HG02884 (cell line): ENCODE data around the gene TUBB8.
"Not testable (repeated sequence)": the region's sequence is repeated elsewhere in the genome, so short reads cannot be mapped to it uniquely, and the experiment has no call there.

Experiments
- ATAC-seq: cut with Tn5 transposase; IDR thresholded peaks from one replicate; pipeline ENCODE4 v1.9.1; 2021; ENCODE audit warnings: mild to moderate bottlenecking, moderate library complexity; ENCODE audit not compliant: unreplicated experiment

Gene TUBB8

DNA sequence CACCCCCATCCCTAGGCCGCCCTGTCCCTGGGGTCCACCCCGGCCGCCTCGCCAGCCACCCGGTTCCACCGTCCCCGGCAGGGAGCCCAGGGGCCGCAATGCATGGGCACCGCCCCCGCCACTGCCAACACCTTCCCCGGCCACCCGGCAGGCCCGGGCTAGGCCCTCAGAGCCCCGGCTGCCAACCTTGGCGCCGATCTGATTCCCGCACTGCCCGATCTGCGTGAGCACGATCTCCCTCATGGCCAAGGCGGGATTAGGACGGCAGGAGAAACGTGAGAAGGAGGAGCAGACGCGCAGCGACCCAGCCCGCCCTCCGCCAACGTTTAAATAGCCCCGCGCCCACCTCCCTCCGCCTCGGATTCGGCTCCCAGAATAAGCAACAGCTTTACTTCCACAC, at the start of gene TUBB8:
Gene TUBB8 (minus strand): TSS at position 301 of the 400 bp plus-strand sequence. CDS start 58 bp downstream, at position 243.
- no peak for ATAC-seq

DNA sequence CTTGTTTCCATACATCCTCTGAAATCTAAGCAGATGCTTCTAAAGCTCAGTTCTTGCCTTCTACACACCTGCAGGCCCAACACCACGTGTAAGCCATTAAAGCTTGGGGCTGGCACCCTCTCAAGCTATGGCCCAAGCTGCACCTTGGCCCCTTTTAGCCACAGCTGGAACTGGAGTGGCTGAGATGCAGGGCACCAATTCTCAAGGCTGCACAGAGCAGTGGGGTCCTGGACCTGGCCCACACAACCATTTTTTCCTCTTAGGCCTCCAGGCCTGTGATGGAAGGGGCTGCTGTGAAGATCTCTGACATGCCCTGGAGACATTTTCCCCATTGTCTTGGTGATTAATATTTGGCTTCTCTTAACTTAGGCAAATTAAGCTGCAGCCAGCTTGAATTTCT, 47.4 kb upstream of the TUBB8 start:
- no peak for ATAC-seq

DNA sequence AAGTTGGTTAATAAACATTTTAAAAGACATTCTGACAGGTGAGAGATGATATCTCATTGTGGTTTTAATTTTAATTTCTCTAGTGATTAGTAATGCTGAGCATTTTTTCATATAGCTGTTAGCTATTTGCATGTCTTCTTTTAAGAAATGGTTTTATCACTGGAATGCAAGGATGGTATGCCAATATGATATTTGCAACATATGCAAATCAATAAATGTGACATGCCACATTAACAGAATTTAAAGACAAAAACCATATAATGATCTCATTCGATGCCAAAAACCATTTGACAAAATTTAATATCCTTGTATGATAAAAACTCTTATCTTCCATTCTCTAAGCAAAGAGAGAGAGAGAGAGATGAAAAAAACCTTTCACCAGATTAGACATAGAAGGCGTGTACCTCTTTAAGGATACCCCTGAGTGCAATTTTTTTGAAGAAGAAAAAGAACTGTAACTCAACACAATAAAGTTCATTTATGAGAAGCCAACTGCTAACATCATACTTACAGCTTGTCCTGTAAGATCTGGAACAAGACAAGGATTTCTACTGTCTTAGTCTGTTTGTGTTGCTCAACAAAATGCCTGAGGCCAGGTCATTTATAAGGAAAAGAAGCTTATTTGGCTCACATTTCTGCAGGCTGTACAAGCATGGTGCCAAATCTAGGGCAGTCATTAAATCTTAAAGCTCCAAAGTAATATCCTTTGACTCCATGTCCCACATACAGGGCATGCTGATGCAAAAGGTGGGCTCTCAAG, 46.4 kb upstream of the TUBB8 start:
- ATAC-seq = no peak

DNA sequence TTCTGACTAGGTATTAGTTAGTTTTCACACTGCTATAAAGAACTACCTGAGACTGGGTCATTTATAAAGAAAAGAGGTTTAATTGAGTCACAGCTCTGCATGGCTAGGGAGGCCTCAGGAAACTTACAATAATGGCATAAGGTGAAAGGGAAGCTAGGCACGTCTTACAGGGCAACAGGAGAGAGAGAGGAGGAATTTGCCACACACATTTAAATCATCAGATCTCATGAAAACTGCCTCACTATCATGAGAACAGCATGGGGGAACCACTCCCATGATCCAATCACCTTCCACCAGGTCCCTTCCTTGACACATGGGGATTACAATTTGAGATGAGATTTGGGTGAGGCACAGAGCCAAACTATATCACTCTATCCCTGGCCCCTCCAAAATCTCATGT, 45.5 kb upstream of the TUBB8 start:
- ATAC-seq = no peak

DNA sequence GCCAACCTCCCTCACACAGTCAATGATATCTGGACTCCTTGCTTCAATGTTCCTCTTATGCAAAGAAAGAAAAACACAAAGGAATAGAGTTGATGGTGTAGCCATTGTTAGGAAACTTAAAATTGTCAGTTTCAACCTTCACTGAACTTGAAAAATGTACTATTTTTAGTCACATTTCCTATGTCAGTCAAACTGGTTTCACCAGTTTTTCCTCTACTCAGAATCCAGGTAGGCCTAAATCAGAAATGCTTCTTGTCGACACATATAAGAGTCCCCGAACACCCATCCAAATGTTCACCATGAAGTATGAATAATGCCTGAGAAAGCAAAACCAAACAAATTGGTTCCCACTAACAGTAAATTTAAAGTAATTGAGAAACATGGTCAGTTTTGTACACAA, 43.8 kb upstream of the TUBB8 start:
- no peak for ATAC-seq

DNA sequence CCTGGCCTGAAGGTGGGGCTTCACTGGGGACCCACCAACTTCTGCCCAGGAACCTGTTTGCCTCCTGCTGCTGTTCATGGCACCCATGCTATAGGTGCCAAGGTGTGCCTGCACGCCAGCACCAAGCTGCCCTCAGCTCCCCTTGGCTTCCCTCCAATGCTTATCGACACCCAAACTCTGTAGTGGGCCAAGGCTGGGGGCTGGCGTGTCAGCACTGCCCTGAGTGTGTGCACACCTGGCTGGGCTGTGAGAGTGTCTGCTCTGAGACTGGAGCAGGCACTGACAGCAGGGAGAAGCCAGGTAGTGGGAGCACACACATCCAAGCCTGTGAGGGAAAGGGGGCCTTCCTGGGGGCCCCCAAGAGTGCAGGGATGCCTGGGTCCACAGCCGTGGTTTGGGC, 43.1 kb upstream of the TUBB8 start:
- ATAC-seq = no peak

DNA sequence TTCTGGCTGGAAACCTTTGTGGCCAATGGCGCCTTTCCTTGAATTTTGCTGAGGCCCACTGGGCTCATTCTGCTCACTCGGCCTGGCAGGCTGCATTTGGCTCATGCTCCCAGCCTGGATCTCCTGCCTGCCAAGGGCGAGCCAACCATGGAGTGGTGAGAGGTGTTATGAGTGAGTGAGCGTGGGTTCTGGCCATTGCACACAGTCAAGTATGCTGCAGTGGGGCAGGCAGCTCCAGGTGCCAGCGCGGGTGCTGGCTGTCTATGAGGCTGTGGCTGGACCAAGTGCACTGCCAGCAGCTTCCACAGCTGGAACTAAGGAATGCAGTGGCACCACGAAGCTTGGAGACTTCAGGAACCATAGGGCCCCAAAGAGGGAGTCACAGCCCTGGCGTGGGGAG, 42.2 kb upstream of the TUBB8 start:
- ATAC-seq = no peak

DNA sequence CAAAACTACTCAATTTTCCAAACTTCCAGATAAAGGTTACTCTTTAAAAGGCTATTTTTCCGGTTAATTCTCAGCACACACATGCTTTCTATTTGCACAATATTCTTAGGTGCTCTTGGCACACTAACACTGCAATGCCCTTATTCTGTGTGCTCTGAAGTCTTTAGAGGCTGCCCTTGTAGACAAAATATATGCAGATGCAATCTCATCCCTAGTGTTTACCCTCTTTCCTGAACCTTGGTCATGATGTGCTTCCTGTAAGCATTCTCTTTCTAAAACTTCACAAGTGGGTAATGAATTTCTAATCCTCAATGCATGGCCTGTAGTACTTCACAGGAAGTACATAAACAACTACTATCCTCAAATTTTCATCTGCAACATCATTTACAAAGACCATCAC, 41.1 kb upstream of the TUBB8 start:
- ATAC-seq = no peak

DNA sequence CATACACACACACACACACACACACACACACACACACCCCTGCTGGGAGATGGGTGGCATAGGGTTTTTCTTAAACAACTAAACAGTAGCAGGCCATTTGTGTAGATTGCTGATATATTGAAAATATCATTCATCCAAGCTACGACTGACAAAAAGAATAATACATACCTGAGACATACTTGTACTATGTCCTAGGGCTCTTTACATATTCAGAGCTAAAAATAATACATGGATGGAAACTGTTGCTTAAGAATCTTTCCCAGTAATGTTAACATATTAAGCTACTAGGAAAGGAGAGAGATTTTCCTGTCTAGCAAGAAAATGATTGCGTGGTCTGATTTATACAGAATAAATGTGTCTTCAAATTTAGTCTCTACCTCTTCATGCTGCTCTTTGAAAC, 40.2 kb upstream of the TUBB8 start:
- no peak for ATAC-seq

DNA sequence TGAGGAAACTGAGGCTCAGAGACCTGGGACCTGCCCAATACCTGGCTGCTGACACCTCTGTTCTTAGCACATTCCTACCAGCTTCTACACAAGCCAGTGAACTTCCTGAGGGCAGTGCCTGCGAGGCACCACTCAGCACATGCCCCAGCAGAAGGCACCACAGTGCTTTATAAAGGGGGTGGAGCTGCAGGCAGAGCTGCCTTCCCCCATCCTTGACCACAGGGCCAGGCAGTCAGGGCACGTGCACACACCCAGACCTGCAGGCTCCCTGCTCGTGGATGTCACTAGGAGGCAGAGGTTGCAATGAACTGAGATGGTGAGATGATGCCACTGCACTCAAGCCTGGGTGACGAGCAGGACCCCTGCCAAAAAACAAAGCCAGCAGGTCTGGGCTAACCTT, 39.2 kb upstream of the TUBB8 start:
- no peak for ATAC-seq

DNA sequence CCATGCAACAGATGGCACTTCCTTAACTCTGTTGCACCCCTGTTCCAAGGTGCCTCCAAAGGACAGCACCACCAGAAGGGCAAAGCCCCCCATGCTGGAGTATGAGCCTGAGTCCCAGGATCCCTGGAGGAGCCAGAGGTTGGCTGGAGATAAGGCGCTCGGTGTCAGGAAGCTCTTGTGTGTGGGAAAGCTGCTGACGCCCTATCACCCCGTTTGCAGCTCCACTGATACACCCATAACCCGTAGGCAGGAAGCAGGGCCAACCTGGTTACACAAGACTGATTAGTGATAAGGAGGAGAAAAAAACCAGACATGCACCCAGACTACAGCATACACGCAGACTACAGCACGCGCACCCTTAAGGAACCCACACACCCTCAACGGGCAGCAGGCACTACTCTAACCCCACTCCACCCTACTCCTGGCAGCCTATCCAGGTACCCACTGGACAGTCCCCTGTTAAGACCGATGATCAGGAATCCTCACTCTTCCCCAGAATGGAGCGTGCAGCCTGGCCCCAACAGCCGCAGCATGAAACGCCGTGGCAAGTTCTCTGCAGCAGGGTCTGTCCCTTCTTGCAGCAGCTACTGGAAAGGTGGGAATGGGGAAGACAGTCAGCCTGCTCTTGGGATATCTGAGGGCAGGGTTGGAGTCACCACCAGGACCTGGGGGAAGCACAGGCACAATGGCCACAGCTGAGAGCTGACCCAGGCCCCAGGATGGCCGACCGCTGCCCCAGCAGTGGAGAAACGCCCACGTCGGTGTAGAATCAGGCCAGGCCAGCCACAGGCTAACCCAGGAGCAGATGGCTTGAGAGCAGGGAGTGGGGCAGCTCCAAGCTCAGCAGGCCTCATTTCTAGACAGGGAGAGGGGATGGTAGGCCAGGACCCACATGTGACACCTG, 38.3 kb upstream of the TUBB8 start:
- ATAC-seq = no peak

DNA sequence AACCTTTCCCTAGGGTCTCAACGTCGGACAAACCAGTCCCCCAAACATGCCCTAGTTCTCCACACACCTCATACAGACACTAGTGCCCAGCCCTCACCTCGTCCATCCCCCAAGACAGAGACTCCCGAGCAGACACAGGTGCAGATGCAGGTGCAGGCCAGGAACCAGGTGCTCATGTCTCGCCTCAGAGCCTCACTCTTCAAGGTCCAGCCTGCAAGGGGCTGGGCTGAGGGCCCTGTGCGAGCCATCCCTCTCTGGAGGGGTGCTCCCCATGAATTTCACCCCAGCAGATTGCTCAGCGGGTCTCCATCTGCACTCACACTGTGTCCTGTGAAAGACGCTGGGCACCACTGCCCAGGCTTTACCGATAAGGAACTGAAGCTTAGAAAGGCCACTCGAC, 36.9 kb upstream of the TUBB8 start:
- ATAC-seq = no peak

DNA sequence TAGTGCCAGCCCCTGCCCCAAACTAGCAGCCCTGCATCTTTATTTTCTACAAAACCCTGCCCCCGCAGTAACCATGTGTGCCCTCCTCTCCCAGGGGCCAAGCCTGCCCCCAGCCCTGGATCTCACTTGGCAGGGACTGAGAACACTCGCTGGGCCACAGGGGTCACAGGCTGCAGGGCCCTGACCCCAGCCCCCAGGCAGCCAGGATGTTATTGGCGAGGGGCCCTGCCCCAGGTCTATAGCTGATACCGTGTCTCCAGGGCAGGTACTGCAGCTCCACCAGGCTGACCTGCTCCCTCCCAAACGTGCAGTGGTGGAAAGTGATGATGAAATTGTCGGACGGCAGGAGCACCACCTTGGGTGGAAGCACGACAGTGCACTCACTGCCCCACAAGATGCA, 35.9 kb upstream of the TUBB8 start:
- ATAC-seq = no peak

DNA sequence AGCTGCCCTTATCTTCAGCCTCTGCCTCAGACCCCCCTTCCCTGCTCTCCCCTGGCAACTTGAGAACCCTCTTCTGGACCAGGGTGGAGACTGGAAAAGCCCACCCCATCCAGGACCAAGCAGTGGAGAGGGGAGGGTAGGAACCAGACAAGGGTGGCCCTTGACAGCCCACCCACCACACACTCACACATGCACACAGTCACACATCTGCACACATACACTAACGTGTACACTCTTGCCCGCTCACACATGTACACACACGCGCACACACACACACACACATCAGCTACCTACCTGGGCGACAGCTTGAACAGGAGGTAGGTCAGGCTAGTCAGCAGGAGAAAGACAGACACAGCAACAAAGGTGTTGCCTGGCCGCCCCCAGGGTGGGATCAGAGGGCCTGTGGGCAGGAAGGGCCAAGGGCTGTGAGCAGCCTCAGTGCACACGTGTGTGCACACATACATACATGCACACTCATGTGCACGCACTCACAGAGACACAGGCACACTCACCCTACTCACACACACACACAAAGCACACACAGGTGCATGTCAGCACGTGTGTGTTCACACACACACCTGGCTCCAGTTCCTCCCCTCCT, 34.9 kb upstream of the TUBB8 start:
- no peak for ATAC-seq

DNA sequence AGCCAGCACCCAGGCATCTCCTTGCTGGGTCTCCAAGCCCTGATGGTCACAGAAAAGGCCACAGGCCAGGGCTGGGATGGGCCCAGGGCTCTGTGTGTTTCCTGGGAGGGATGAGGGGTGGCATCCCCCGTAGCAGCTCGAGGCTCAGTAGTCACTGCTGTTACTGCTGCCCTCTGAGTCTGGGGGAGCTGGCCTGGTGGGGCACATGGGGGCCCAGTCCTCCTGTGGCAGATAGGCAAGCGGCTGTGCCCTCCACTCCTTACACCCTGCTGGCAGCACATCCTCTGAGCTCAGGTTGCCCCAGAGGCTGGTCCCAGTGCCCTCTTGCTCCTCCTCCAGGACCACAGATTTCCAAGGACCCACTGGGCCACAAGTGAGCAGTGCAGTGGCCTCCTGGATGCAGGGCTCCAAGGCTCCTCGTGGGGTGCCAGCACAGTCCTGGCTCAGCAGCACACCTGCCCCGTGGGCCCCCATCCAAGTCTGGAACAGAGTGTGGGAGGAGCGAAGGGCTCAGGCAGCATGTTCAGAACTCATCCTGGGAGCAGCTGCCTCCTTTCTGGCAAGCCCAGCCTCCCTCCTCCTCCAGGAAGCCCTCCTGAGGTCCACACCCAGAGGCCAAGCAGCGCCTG, 31.5 kb upstream of the TUBB8 start:
- ATAC-seq = no peak

DNA sequence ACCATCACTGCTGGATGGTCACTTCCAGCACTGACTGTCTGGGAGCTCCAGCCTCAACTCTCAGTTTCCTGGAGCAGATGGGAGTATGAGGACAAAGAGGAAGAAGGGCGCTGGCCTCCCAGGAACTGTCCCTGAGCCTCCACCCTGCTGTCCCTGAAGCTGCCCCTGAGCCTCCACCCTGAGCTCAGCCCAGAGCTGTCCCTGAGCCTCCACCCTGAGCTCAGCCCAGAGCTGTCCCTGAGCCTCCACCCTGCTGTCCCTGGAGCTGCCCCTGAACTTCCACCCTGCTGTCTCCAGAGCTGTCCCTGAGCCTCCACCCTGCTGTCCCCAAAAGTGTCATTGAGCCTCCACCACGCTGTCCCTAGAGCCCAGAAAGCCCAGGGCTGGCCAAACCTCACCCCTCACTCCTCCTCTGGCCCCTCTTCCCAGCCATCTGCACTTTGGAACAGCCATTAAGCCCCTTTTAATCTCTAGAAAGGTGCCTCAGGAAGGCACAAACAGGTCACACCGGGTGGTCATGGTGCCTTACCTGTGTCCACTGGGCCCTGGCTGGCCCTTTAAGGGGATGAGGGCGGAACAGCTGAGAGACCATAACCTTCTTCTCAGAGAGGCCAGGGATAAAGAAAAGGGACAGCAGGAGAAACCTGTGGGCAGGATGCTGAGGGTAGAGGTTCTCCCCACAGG, 30.6 kb upstream of the TUBB8 start:
- ATAC-seq = no peak

DNA sequence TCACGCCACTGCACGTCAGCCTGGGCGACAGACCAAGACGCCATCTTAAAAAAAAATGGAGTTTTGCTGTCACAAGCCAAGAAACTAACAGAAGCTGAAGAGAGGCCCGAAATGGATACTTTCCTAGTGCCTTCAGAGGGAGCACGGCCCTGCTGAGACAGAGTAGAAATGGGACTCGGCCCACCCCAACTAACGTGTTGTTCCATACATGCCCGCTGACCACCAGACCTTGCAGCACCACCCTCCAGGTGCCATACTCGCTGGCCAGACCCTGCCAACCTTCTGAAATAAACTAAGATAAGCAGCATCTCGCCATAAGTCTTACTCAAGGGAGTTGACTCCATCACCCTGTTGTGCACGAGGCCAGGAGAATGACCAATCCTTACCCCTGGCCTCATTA, 29.5 kb upstream of the TUBB8 start:
- no peak for ATAC-seq

DNA sequence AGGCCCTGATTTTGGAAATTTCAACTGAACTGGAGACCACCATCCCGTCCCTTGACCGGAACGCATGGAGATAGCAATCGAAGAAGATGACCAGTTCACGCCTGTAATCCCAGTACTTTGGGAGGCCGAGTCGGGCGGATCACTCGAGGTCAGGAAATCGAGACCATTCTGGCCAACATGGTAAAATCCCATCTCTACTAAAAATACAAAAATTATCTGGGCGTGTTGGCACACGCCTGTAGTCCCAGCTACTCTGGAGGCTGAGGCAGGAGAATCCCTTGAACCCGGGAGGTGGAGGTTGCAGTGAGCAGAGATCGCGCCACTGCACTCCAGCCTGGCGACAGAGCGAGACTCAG, 25.1 kb upstream of the TUBB8 start:
- not testable (repeated sequence) for ATAC-seq

DNA sequence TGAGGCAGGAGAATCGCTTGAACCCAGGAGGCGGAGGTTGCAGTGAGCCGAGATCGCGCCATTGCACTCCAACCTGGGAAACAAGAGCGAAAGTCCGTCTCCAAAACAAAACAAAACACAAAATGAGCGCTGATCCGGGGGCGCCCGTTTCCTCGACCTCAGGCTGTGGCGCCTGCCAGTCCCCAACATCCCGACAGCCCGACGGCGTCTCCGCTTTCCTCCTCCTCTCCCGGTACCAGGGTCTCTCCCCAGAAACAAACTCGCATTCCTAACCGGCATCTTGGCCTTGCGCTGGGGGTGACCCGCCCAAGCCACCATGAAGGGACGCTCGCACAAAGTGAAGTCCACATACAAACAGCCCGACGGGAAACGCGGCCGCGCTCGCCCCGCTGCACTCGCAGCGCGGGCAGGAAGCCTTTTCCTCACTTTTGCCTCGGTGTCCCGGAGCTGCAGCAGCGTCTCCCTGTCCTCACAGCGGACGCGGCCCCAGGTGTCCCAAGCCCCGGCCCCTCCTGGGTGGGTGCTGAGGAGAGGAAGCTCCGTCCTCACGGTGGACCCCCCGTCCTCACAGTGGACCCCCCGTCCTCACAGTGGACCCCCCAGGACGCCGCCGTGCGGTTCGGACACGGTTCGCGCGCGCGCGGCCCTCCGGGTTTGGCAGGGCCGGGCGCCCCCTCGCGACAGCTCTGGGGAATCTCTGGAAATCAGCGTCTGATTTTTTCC, 24.6 kb upstream of the TUBB8 start:
- not testable (repeated sequence) for ATAC-seq

DNA sequence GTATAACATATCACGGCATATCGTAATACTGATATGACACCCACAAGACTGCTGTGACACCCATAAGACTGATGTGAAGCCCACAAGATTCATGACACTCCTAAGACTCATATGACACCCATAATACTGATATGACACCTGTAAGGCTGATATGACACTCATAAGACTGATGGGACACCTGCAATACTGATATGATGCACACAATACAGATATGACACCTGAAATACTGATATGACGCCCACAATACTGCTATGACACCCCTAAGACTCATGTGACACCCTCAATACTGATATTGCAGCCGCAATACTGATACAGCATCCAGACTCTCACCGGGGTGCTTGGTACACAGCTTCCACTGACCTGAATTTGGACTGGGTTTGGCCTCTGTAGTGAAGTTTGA, 19.1 kb upstream of the TUBB8 start:
- not testable (repeated sequence) for ATAC-seq
